WTC11 (cell line): ENCODE measurements around the gene PSEN1. TPM values are rescaled to one million over a fixed set of nuclear protein-coding genes. Genes with fewer than 3 reads are reported as not detected.

Source experiments
- ATAC-seq: fragments of 200-7000 bp; cut with Tn5 transposase; 2 replicates; pipeline ENCODE4 v1.10.0; 2021; ENCODE audit warnings: mild to moderate bottlenecking, moderate library complexity
- Bru-seq: library from RNA; stranded (reverse); fragments of 400-500 nt; gene quantifications from one replicate; lab custom pipeline; 2021; lab: Mats Ljungman, UMichigan
- CTCF ChIA-PET: fragments of 300-600 bp; sonication (Branson Sonifier 250); formaldehyde crosslinking; loops from one replicate; lab custom pipeline; 2021; ENCODE audit warnings: antibody characterized with exemption; lab: Charles Lee
- POLR2A ChIA-PET: fragments of 350-600 bp; sonication (Branson Sonifier 250); formaldehyde crosslinking; loops from one replicate; lab custom pipeline; 2021; ENCODE audit warnings: antibody characterized with exemption; lab: Charles Lee
- DNase-seq: peaks from one replicate; pipeline ENCODE4 v3.0.0; 2021; ENCODE audit warnings: low spot score
- H3K27ac Mint-ChIP-seq: 2 replicates; pipeline ENCODE4 v1.8.0; 2021; ENCODE audit warnings: mixed read lengths
- H3K27me3 Mint-ChIP-seq: 2 replicates; pipeline ENCODE4 v1.8.0; 2021; ENCODE audit warnings: low read depth, mild to moderate bottlenecking, moderate library complexity, mixed read lengths
- H3K36me3 Mint-ChIP-seq: 2 replicates; pipeline ENCODE4 v1.8.0; 2021; ENCODE audit warnings: mixed read lengths
- H3K4me1 Mint-ChIP-seq: 2 replicates; pipeline ENCODE4 v1.8.0; 2022; ENCODE audit warnings: mixed read lengths
- H3K4me3 Mint-ChIP-seq: 2 replicates; pipeline ENCODE4 v1.8.0; 2021; ENCODE audit warnings: mild to moderate bottlenecking, moderate library complexity, mixed read lengths
- H3K9me3 Mint-ChIP-seq: 2 replicates; pipeline ENCODE4 v1.8.0; 2021; ENCODE audit warnings: mixed read lengths
- CTCF ChIP-seq: fragments of 200-600 bp; IDR thresholded peaks from 2 replicates; pipeline ENCODE4 v1.8.0; 2022; ENCODE audit warnings: antibody characterized with exemption
- ERG ChIP-seq: fragments of 250-450 bp; sonication (Bioruptor Pico); IDR thresholded peaks from 2 replicates; pipeline ENCODE4 v1.8.0; 2021; ENCODE audit warnings: mild to moderate bottlenecking
- FOXK1 ChIP-seq: sonication (generic); formaldehyde crosslinking; IDR thresholded peaks from 2 replicates; pipeline ENCODE4 v1.8.0; 2022; ENCODE audit warnings: mild to moderate bottlenecking, moderate library complexity, missing genetic modification reagents
- FOXP1 ChIP-seq: sonication (generic); formaldehyde crosslinking; IDR thresholded peaks from 2 replicates; pipeline ENCODE4 v1.8.0; 2022; ENCODE audit warnings: missing genetic modification reagents, mild to moderate bottlenecking, moderate library complexity, borderline replicate concordance
- JAZF1 ChIP-seq: fragments of 250-450 bp; sonication (Bioruptor Pico); IDR thresholded peaks from 2 replicates; pipeline ENCODE4 v1.9.0; 2021; ENCODE audit warnings: moderate library complexity, mild to moderate bottlenecking, inconsistent platforms
- MLX ChIP-seq: sonication (generic); formaldehyde crosslinking; IDR thresholded peaks from 2 replicates; pipeline ENCODE4 v1.8.1; 2023; ENCODE audit warnings: mild to moderate bottlenecking, missing genetic modification reagents, moderate library complexity
- NR2C2 ChIP-seq: sonication (generic); formaldehyde crosslinking; IDR thresholded peaks from 2 replicates; pipeline ENCODE4 v1.8.0; 2022; ENCODE audit warnings: mild to moderate bottlenecking, missing genetic modification reagents
- PRDM15 ChIP-seq: sonication (generic); formaldehyde crosslinking; IDR thresholded peaks from 2 replicates; pipeline ENCODE4 v1.8.0; 2022; ENCODE audit warnings: missing genetic modification reagents
- SMAD4 ChIP-seq: sonication (generic); formaldehyde crosslinking; IDR thresholded peaks from 2 replicates; pipeline ENCODE4 v1.8.0; 2022; ENCODE audit warnings: mild to moderate bottlenecking, missing genetic modification reagents
- SOX15 ChIP-seq: fragments of 250-450 bp; sonication (Bioruptor Pico); IDR thresholded peaks from 2 replicates; pipeline ENCODE4 v1.9.0; 2021; ENCODE audit warnings: mild to moderate bottlenecking
- STAT6 ChIP-seq: sonication (generic); formaldehyde crosslinking; conservative IDR thresholded peaks from 2 replicates; pipeline ENCODE4 v1.8.1; 2023; ENCODE audit warnings: mild to moderate bottlenecking, low read depth, missing genetic modification reagents, moderate library complexity
- ZBTB21 ChIP-seq: sonication (generic); formaldehyde crosslinking; IDR thresholded peaks from 2 replicates; pipeline ENCODE4 v1.8.1; 2023; ENCODE audit warnings: mild to moderate bottlenecking, missing genetic modification reagents, borderline replicate concordance
- ZBTB43 ChIP-seq: sonication (generic); formaldehyde crosslinking; IDR thresholded peaks from 2 replicates; pipeline ENCODE4 v1.8.1; 2023; ENCODE audit warnings: mild to moderate bottlenecking, missing genetic modification reagents
- ZNF281 ChIP-seq: sonication (generic); formaldehyde crosslinking; IDR thresholded peaks from 2 replicates; pipeline ENCODE4 v1.8.0; 2023; ENCODE audit warnings: mild to moderate bottlenecking, missing genetic modification reagents
- ZNF317 ChIP-seq: sonication (generic); formaldehyde crosslinking; IDR thresholded peaks from 2 replicates; pipeline ENCODE4 v1.8.1; 2023; ENCODE audit warnings: low read depth, mild to moderate bottlenecking, moderate library complexity, missing genetic modification reagents, borderline replicate concordance
- ZNF512 ChIP-seq: sonication (generic); formaldehyde crosslinking; IDR thresholded peaks from 2 replicates; pipeline ENCODE4 v1.8.1; 2022; ENCODE audit warnings: missing genetic modification reagents, borderline replicate concordance
- ZNF671 ChIP-seq: fragments of 250-450 bp; sonication (Bioruptor Pico); IDR thresholded peaks from 2 replicates; pipeline ENCODE4 v1.8.0; 2021; ENCODE audit warnings: mild to moderate bottlenecking
- long read RNA-seq, 3 experiments: library from RNA in 1 of 3; library from capped mRNA in 1 of 3; library from polyadenylated mRNA in 1 of 3; unstranded in 2 of 3; stranded (forward) in 1 of 3; transcript quantifications; one replicate each; pipeline ENCODE4 v2.0.0, GENCODE V29; 2021
- total RNA-seq: library from RNA; stranded (reverse); gene quantifications from 3 replicates; pipeline ENCODE4 v1.2.3, GENCODE V29; 2021

PSEN1 gene
- total RNA-seq (26.6 to 31.6 TPM (median 27.2 TPM) in 3 replicates), Bru-seq, nascent RNA (percentile 67 among the genes with signal in this experiment)
- long read RNA-seq, experiment 1, full-length matches to known transcripts = 148 of 218 reads
- long read RNA-seq, experiment 1, partial matches to known transcripts = 37 of 218 reads
- long read RNA-seq, experiment 1, other reads (novel, unspliced or antisense) = 33 of 218 reads
- long read RNA-seq, experiment 2, full-length matches to known transcripts = 14 of 40 reads
- long read RNA-seq, experiment 2, partial matches to known transcripts = 17 of 40 reads
- long read RNA-seq, experiment 2, other reads (novel, unspliced or antisense) = 9 of 40 reads
- long read RNA-seq, experiment 3, full-length matches to known transcripts = 41 of 50 reads
- long read RNA-seq, experiment 3, partial matches to known transcripts = 2 of 50 reads
- long read RNA-seq, experiment 3, other reads (novel, unspliced or antisense) = 7 of 50 reads

GRCh38 chr14:73136387-73137225, at the start of gene PSEN1:
Gene PSEN1 (plus strand): TSS chr14:73136507. CDS start chr14:73148020, 11,513 bp downstream.
- ATAC-seq = peak; percentile 96
- H3K27me3 Mint-ChIP-seq = peaks cover 16% of the 10 kb centered on the region
- peaks cover 11% of the 10 kb centered on the region for H3K4me1 Mint-ChIP-seq
- H3K9me3 Mint-ChIP-seq = peaks cover 23% of the 10 kb centered on the region
- ChIA-PET POLR2A (interaction anchor here (0.9 to 1.5 kb wide), 8 partner anchors 9 to 477 kb away, joined by 3 to 11 read pairs (median 4); partner anchors contain the start of gene RBM25), CTCF (interaction anchor here (0.7 to 2.0 kb wide), 6 partner anchors 11 to 147 kb away, joined by 3 to 7 read pairs (median 4); no protein-coding TSS in a partner anchor)
- H3K4me3 Mint-ChIP-seq = peak within 1 kb of the TSS; percentile 85
- H3K27ac Mint-ChIP-seq = peak within 1 kb of the TSS; percentile 93
- peak; percentile 99 for DNase-seq
- peaks cover 21% of the 10 kb centered on the region for H3K36me3 Mint-ChIP-seq
- TF ChIP-seq STAT6 (no peak), ERG (no peak), ZBTB21 (CRISPR knock-in tag) (peak; percentile 63; the same call in 1 of the 2 replicates), SMAD4 (CRISPR knock-in tag) (no peak), SOX15 (no peak), ZNF671 (CRISPR knock-in tag) (no peak), MLX (no peak), ZNF512 (CRISPR knock-in tag) (no peak), JAZF1 (CRISPR knock-in tag) (no peak), CTCF (no peak), NR2C2 (CRISPR knock-in tag) (no peak), FOXK1 (CRISPR knock-in tag) (peak; percentile 94), PRDM15 (CRISPR knock-in tag) (no peak), ZBTB43 (CRISPR knock-in tag) (no peak), ZNF317 (CRISPR knock-in tag) (no peak), ZNF281 (no peak), FOXP1 (CRISPR knock-in tag) (no peak; the same call in 1 of the 2 replicates)
